Cardiac muscle cell (in vitro differentiated cells and primary cell): ENCODE results near the gene ACP4. TPM values are rescaled to one million over a fixed set of nuclear protein-coding genes. Genes with fewer than 3 reads are reported as not detected.

Experiments used
- DNase-seq, 2 donors: peaks; one replicate each; pipeline versions ENCODE4 v3.0.0 to v3.0.0-alpha.2; 2010 to 2017; ENCODE audit warnings: low read depth in 1 of 2, low spot score in 1 of 2
- H3K27ac ChIP-seq: fragments of 200-600 bp; sonication (generic); 2 replicates; pipeline ENCODE4 v1.5.1; 2016
- H3K27me3 ChIP-seq: fragments of 200-600 bp; sonication (generic); 2 replicates; pipeline ENCODE4 v1.6.0; 2016; ENCODE audit warnings: control low read depth
- H3K36me3 ChIP-seq: fragments of 200-600 bp; sonication (generic); 2 replicates; pipeline ENCODE4 v1.5.1; 2016; ENCODE audit warnings: control low read depth
- H3K4me1 ChIP-seq: fragments of 200-600 bp; sonication (generic); 2 replicates; pipeline ENCODE4 v1.8.1; 2017; ENCODE audit warnings: low read depth, mild to moderate bottlenecking, mixed run types
- H3K4me3 ChIP-seq: fragments of 200-600 bp; sonication (generic); 2 replicates; pipeline ENCODE4 v1.5.1; 2016; ENCODE audit warnings: mild to moderate bottlenecking
- H3K9me3 ChIP-seq: fragments of 200-600 bp; sonication (generic); 2 replicates; pipeline ENCODE4 v1.5.1; 2017; ENCODE audit warnings: low read depth, mild to moderate bottlenecking, control low read depth
- CTCF ChIP-seq: IDR thresholded peaks from 2 replicates; pipeline ENCODE4 v1.5.1; 2012; ENCODE audit warnings: low read depth, mild to moderate bottlenecking, low read length
- polyA plus RNA-seq: library from polyadenylated mRNA; unstranded; fragments of >200 nt; fragmentation: Nextera tagmentation; extraction: Ambion mirVana; gene quantifications from 2 replicates; pipeline ENCODE4 v1.2.1, GENCODE V29; 2016
- total RNA-seq: library from RNA; depleted of rRNA; stranded (reverse); fragments of >200 nt; gene quantifications from 2 replicates; pipeline ENCODE4 v1.2.3, GENCODE V29; 2016

The ACP4 gene
- total and polyA plus RNA-seq, 2 experiments from 2014 or later, result 0.23 TPM; not detected in 1

GRCh38 chr19:50843701-50844221 lies 53.5 kb downstream of the ACP4 start:
- Histone ChIP-seq H3K4me1 (no peaks in the 10 kb centered on the region), H3K36me3 (no peaks in the 10 kb centered on the region), H3K27ac (no peak overlapping the region), H3K4me3 (no peak overlapping the region), H3K9me3 (no peaks in the 10 kb centered on the region), H3K27me3 (peaks cover 44% of the 10 kb centered on the region)
- TF ChIP-seq CTCF, result no peak
- DNase-seq, result no peak

GRCh38 chr19:50844296-50844935 lies 54.2 kb downstream of the ACP4 start:
- no peak overlapping the region for H3K4me3 ChIP-seq
- H3K9me3 ChIP-seq, result no peaks in the 10 kb centered on the region
- no peaks in the 10 kb centered on the region for H3K4me1 ChIP-seq
- H3K27me3 ChIP-seq, result peaks cover 44% of the 10 kb centered on the region
- no peaks in the 10 kb centered on the region for H3K36me3 ChIP-seq
- DNase-seq, result no peak
- TF ChIP-seq CTCF, result no peak
- no peak overlapping the region for H3K27ac ChIP-seq

Other genes starting within 250 kb of the ACP4 start
- gene LRRC4B, start 222.0 kb upstream of the ACP4 start, total RNA-seq, result 38.7 and 56.4 TPM in 2 replicates
- 5.8 and 6.2 TPM in 2 replicates for gene LRRC4B, start 222.0 kb upstream of the ACP4 start, polyA plus RNA-seq
- 1.9 and 4.7 TPM in 2 replicates for gene SYT3, start 150.5 kb upstream of the ACP4 start, total RNA-seq
- 2.1 and 4.3 TPM in 2 replicates for gene SYT3, start 150.5 kb upstream of the ACP4 start, polyA plus RNA-seq
- 23.5 and 36.8 TPM in 2 replicates for gene C19orf81, start 141.0 kb upstream of the ACP4 start, total RNA-seq
- gene C19orf81, start 141.0 kb upstream of the ACP4 start, polyA plus RNA-seq, result 42.2 and 67.4 TPM in 2 replicates
- gene SHANK1, start 70.6 kb upstream of the ACP4 start, total RNA-seq, result 2.9 and 8.7 TPM in 2 replicates
- 0.71 and 2.0 TPM in 2 replicates for gene SHANK1, start 70.6 kb upstream of the ACP4 start, polyA plus RNA-seq
- 12.5 and 16.6 TPM in 2 replicates for gene CLEC11A, start 67.1 kb upstream of the ACP4 start, total RNA-seq
- 26.7 and 29.4 TPM in 2 replicates for gene CLEC11A, start 67.1 kb upstream of the ACP4 start, polyA plus RNA-seq
- gene GPR32, start 20.0 kb upstream of the ACP4 start, total RNA-seq, result not detected in 2 replicates
- gene GPR32, start 20.0 kb upstream of the ACP4 start, polyA plus RNA-seq, result not detected in 2 replicates
- gene KLK1, start 33.4 kb downstream of the ACP4 start, total RNA-seq, result not detected in 2 replicates
- gene KLK1, start 33.4 kb downstream of the ACP4 start, polyA plus RNA-seq, result not detected in 2 replicates
- not detected in 2 replicates for gene KLK15, start 43.2 kb downstream of the ACP4 start, total RNA-seq
- gene KLK15, start 43.2 kb downstream of the ACP4 start, polyA plus RNA-seq, result not detected in 2 replicates
- gene KLK3, start 64.5 kb downstream of the ACP4 start, total RNA-seq, result not detected in 2 replicates
- 1.00 TPM in 1 of 2 replicates, not detected in the other for gene KLK3, start 64.5 kb downstream of the ACP4 start, polyA plus RNA-seq
- gene KLK2, start 83.0 kb downstream of the ACP4 start, total RNA-seq, result not detected in 2 replicates
- not detected in 2 replicates for gene KLK2, start 83.0 kb downstream of the ACP4 start, polyA plus RNA-seq
- gene KLK4, start 121.0 kb downstream of the ACP4 start, total RNA-seq, result not detected in 2 replicates
- gene KLK4, start 121.0 kb downstream of the ACP4 start, polyA plus RNA-seq, result not detected in 2 replicates
- gene KLK5, start 162.6 kb downstream of the ACP4 start, total RNA-seq, result not detected in 2 replicates
- gene KLK5, start 162.6 kb downstream of the ACP4 start, polyA plus RNA-seq, result not detected in 2 replicates
- 0.30 and 0.99 TPM in 2 replicates for gene KLK6, start 179.2 kb downstream of the ACP4 start, total RNA-seq
- 0.67 and 2.5 TPM in 2 replicates for gene KLK6, start 179.2 kb downstream of the ACP4 start, polyA plus RNA-seq
- not detected in 2 replicates for gene KLK7, start 193.5 kb downstream of the ACP4 start, total RNA-seq
- 0.43 TPM in 1 of 2 replicates, not detected in the other for gene KLK7, start 193.5 kb downstream of the ACP4 start, polyA plus RNA-seq
- gene KLK8, start 211.2 kb downstream of the ACP4 start, total RNA-seq, result not detected in 2 replicates
- gene KLK8, start 211.2 kb downstream of the ACP4 start, polyA plus RNA-seq, result not detected in 2 replicates
- gene KLK10, start 229.3 kb downstream of the ACP4 start, total RNA-seq, result 0.07 and 0.66 TPM in 2 replicates
- gene KLK10, start 229.3 kb downstream of the ACP4 start, polyA plus RNA-seq, result not detected in 2 replicates
- not detected in 2 replicates for gene KLK11, start 236.2 kb downstream of the ACP4 start, total RNA-seq
- gene KLK11, start 236.2 kb downstream of the ACP4 start, polyA plus RNA-seq, result not detected in 2 replicates
- gene KLK12, start 244.6 kb downstream of the ACP4 start, total RNA-seq, result not detected in 2 replicates
- gene KLK12, start 244.6 kb downstream of the ACP4 start, polyA plus RNA-seq, result not detected in 2 replicates